GOT3 (cell line): ENCODE results near the gene METTL26.

Experiments used
- DNase-seq: peaks from one replicate; lab custom pipeline; 2025; ENCODE audit warnings: mixed read lengths; lab: John Stamatoyannopoulos, UW

Gene METTL26

GRCh38 chr16:674968-675883 lies 39.1 kb upstream of the METTL26 start, which contains the start of gene RHBDL1:
TSS of gene RHBDL1 (plus strand) at chr16:675671. CDS start at chr16:675791, 120 bp downstream.
- no peak for DNase-seq

GRCh38 chr16:674214-674881 lies 38.2 kb upstream of the METTL26 start:
- DNase-seq, result no peak

GRCh38 chr16:673399-673991 lies 37.4 kb upstream of the METTL26 start:
- no peak for DNase-seq

GRCh38 chr16:672851-673250 lies 36.7 kb upstream of the METTL26 start:
- no peak for DNase-seq

- no peak for DNase-seq
Observed at GRCh38 chr16:672371-672770, 36.3 kb upstream of the METTL26 start.

- DNase-seq, result no peak
Observed at GRCh38 chr16:671353-672131, 35.4 kb upstream of the METTL26 start.

- no peak for DNase-seq
Observed at GRCh38 chr16:670485-671352, 34.6 kb upstream of the METTL26 start.

GRCh38 chr16:669666-670065 lies 33.6 kb upstream of the METTL26 start:
- DNase-seq, result no peak

- DNase-seq, result no peak
Observed at GRCh38 chr16:668519-669171, 32.5 kb upstream of the METTL26 start.

GRCh38 chr16:667780-668518 lies 31.8 kb upstream of the METTL26 start, which contains the start of gene RHOT2:
TSS of gene RHOT2 (plus strand) at chr16:668132. CDS start at chr16:668200, 68 bp downstream.
- peak; percentile 70 for DNase-seq

- no peak for DNase-seq
Observed at GRCh38 chr16:667113-667779, 31.1 kb upstream of the METTL26 start.

GRCh38 chr16:666572-666971 lies 30.5 kb upstream of the METTL26 start:
- no peak for DNase-seq

GRCh38 chr16:662597-662996 lies 26.5 kb upstream of the METTL26 start:
- no peak for DNase-seq

- no peak for DNase-seq
Observed at GRCh38 chr16:662095-662494, 26.0 kb upstream of the METTL26 start.

- no peak for DNase-seq
Observed at GRCh38 chr16:661184-661821, 25.2 kb upstream of the METTL26 start.

GRCh38 chr16:660459-661183 lies 24.5 kb upstream of the METTL26 start:
- DNase-seq, result no peak

GRCh38 chr16:660132-660458 lies 24.0 kb upstream of the METTL26 start:
- no peak for DNase-seq

- DNase-seq, result no peak
Observed at GRCh38 chr16:659618-660017, 23.5 kb upstream of the METTL26 start.
